KMS-11 (cell line): Measurements from ENCODE around the gene PDXDC1.
"Not testable (repeated sequence)": the region's sequence is repeated elsewhere in the genome, so short reads cannot be mapped to it uniquely, and the experiment has no call there.

ENCODE experiments used
- H2AFZ ChIP-seq: fragments of 200-600 bp; sonication (generic); 2 replicates; pipeline ENCODE4 v1.6.1; 2016; ENCODE audit warnings: antibody characterized with exemption, mixed run types, low read depth
- H3K27ac ChIP-seq: fragments of 200-600 bp; sonication (generic); 2 replicates; pipeline ENCODE4 v1.6.1; 2016; ENCODE audit warnings: mild to moderate bottlenecking, mixed run types
- H3K27me3 ChIP-seq: fragments of 200-600 bp; sonication (generic); 2 replicates; pipeline ENCODE4 v1.6.1; 2017; ENCODE audit warnings: mild to moderate bottlenecking, low read depth, mixed run types, moderate library complexity; ENCODE audit not compliant: insufficient read depth
- H3K36me3 ChIP-seq: fragments of 200-600 bp; sonication (generic); 2 replicates; pipeline ENCODE4 v1.6.1; 2017; ENCODE audit warnings: mild to moderate bottlenecking, mixed run types; ENCODE audit not compliant: insufficient read depth
- H3K4me1 ChIP-seq: fragments of 200-600 bp; sonication (generic); 2 replicates; pipeline ENCODE4 v1.6.1; 2016; ENCODE audit warnings: mild to moderate bottlenecking, low read depth, mixed run types; ENCODE audit not compliant: poor library complexity, severe bottlenecking
- H3K4me2 ChIP-seq: fragments of 200-600 bp; sonication (generic); 2 replicates; pipeline ENCODE4 v1.7.0; 2016; ENCODE audit warnings: mild to moderate bottlenecking, mixed run types
- H3K4me3 ChIP-seq: fragments of 200-600 bp; sonication (generic); IDR thresholded peaks from 2 replicates; pipeline ENCODE4 v1.6.1; 2017; ENCODE audit warnings: low read depth, low read length, mixed read lengths; ENCODE audit not compliant: insufficient read depth
- H3K79me2 ChIP-seq: fragments of 200-600 bp; sonication (generic); 2 replicates; pipeline ENCODE4 v1.6.1; 2016; ENCODE audit warnings: low read depth, mixed run types; ENCODE audit not compliant: insufficient read depth
- H3K9ac ChIP-seq: fragments of 200-600 bp; sonication (generic); 2 replicates; pipeline ENCODE4 v1.6.1; 2016; ENCODE audit warnings: mild to moderate bottlenecking, mixed run types
- H4K20me1 ChIP-seq: fragments of 200-600 bp; sonication (generic); 2 replicates; pipeline ENCODE4 v1.6.1; 2016; ENCODE audit warnings: mild to moderate bottlenecking, mixed run types; ENCODE audit not compliant: insufficient read depth
- TF ChIP-seq, protein P1 (sequence below): fragments of 200-600 bp; sonication (generic); conservative IDR thresholded peaks from 2 replicates; pipeline ENCODE4 v1.6.1; 2017; ENCODE audit warnings: low read depth, mild to moderate bottlenecking, antibody characterized with exemption, low read length, moderate library complexity, mixed read lengths

The PDXDC1 gene

GRCh38 chr16:15016951-15017580 is 42.2 kb downstream of the PDXDC1 start:
- H4K20me1 ChIP-seq, H3K9ac ChIP-seq, H3K4me2 ChIP-seq, H2AFZ ChIP-seq, H3K79me2 ChIP-seq, H3K27ac ChIP-seq, H3K4me1 ChIP-seq, H3K27me3 ChIP-seq, H3K4me3 ChIP-seq: not testable (repeated sequence)
- H3K36me3 ChIP-seq: peaks cover 10% of the 10 kb centered on the region; the same call in 1 of the 2 replicates

- not testable (repeated sequence) for H3K4me1 ChIP-seq, H3K4me2 ChIP-seq, H3K27ac ChIP-seq, H3K4me3 ChIP-seq, H3K27me3 ChIP-seq, H3K9ac ChIP-seq, H2AFZ ChIP-seq, H4K20me1 ChIP-seq, H3K36me3 ChIP-seq, H3K79me2 ChIP-seq
Observed at GRCh38 chr16:15021429-15021828, 46.6 kb downstream of the PDXDC1 start.

DNA sequence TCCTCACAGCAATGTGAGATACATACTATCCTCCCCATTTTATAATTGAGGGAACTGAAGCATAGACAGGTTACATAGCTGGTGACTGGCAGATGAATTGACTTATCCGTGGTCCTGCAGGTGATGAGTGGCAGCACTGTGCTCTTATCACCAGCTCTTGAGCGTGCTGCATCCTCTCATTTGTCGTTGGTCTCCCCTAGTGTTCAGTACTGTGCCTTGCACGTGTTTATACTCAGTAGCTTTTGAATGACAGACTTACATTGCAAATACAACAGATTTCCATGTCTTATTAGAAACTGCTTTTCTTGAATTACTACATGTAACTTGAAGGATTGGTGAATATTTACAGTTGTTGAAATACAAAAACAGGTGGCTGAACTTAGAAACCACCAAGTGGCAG is 47.4 kb downstream of the PDXDC1 start:
- TF ChIP-seq, protein P1, sequence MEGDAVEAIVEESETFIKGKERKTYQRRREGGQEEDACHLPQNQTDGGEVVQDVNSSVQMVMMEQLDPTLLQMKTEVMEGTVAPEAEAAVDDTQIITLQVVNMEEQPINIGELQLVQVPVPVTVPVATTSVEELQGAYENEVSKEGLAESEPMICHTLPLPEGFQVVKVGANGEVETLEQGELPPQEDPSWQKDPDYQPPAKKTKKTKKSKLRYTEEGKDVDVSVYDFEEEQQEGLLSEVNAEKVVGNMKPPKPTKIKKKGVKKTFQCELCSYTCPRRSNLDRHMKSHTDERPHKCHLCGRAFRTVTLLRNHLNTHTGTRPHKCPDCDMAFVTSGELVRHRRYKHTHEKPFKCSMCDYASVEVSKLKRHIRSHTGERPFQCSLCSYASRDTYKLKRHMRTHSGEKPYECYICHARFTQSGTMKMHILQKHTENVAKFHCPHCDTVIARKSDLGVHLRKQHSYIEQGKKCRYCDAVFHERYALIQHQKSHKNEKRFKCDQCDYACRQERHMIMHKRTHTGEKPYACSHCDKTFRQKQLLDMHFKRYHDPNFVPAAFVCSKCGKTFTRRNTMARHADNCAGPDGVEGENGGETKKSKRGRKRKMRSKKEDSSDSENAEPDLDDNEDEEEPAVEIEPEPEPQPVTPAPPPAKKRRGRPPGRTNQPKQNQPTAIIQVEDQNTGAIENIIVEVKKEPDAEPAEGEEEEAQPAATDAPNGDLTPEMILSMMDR: peak; percentile 62
- H2AFZ ChIP-seq, H3K27me3 ChIP-seq, H3K36me3 ChIP-seq, H3K9ac ChIP-seq, H3K27ac ChIP-seq, H3K4me2 ChIP-seq, H3K4me1 ChIP-seq, H3K79me2 ChIP-seq, H3K4me3 ChIP-seq, H4K20me1 ChIP-seq: not testable (repeated sequence)

DNA sequence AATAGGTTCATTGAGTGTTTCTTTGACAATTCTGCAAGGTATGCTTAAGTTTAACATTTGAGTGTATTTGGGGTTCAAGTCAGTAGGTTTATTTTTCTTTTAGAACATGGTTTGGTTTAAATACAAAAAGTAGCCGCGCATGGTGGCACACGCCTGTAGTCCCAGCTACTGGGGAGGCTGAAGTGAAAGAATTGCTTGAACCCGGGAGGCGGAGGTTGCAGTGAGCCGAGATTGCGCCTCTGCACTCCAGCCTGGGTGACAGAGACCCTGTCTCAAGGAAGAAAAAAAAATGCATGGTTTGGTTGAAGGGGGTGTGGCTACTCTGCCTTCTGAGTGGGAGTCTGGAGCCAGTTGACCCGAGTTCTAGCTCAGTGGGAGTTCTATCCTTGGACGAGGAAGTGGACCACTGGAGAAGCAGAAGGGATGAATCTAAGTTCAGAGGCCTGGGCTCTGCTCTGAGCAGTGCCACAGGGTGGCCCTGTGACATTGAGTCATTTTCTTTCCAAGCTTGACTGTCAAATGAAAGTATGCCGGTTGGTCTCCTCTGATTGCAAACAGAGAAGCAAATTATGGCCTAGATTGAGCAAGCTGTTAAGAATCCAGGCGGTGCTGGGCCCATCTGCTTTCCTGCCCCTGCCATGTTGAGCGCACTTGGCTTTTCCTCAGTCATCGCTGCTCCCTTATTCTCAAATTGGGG is 48.7 kb downstream of the PDXDC1 start:
- not testable (repeated sequence) for H3K9ac ChIP-seq, H3K27me3 ChIP-seq, H4K20me1 ChIP-seq, H3K4me3 ChIP-seq, H3K4me2 ChIP-seq, H3K36me3 ChIP-seq, H3K4me1 ChIP-seq, H3K27ac ChIP-seq, H2AFZ ChIP-seq, H3K79me2 ChIP-seq

- not testable (repeated sequence) for H3K9ac ChIP-seq, H3K36me3 ChIP-seq, H4K20me1 ChIP-seq, H3K4me1 ChIP-seq, H3K27me3 ChIP-seq, H3K4me2 ChIP-seq, H2AFZ ChIP-seq, H3K4me3 ChIP-seq, H3K27ac ChIP-seq, H3K79me2 ChIP-seq
Observed at GRCh38 chr16:15024858-15025199, 50.0 kb downstream of the PDXDC1 start.

DNA sequence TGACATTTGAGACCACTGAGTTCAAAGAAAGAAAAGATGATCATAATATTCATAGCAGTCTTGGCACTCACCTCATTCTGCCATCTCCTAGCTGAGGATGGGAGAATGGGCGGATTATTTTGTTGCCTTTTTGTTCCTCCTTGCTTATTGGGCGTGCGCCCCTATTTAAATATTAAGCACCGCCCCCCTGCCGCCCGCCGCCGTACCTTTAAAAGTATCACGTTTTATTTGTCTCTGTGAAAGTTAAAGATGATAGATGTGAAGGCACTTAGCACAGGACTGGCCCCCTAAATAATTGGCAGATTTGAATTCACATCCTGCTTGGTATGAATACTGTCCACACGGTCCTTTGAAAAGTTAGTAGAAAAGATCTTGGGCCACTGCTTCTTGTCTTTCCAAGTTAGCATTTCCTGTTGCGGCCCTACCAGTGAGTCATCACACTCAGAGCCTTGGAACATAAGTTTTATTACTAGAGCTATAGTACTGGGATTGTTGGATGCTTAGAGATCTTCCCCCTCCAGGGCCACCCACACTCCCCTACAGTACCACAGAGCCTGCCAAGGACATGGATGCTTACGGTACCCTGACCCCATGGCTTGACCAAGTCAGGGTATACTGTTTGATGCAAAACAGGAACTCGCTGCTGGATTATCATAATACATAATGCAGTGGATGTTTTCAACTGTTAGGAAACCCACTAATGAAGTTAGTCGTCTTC is 50.6 kb downstream of the PDXDC1 start:
- H3K36me3 ChIP-seq, H2AFZ ChIP-seq, H3K4me1 ChIP-seq, H3K4me3 ChIP-seq, H3K79me2 ChIP-seq, H3K27ac ChIP-seq, H3K9ac ChIP-seq, H3K27me3 ChIP-seq, H4K20me1 ChIP-seq, H3K4me2 ChIP-seq: not testable (repeated sequence)

GRCh38 chr16:15027051-15027450 is 52.2 kb downstream of the PDXDC1 start:
- H3K9ac ChIP-seq, H3K4me1 ChIP-seq, H3K36me3 ChIP-seq, H2AFZ ChIP-seq, H3K79me2 ChIP-seq, H4K20me1 ChIP-seq, H3K4me2 ChIP-seq, H3K27me3 ChIP-seq, H3K27ac ChIP-seq, H3K4me3 ChIP-seq: not testable (repeated sequence)

GRCh38 chr16:15027503-15028344 is 52.9 kb downstream of the PDXDC1 start:
- H3K4me2 ChIP-seq, H3K36me3 ChIP-seq: not testable (repeated sequence)

DNA sequence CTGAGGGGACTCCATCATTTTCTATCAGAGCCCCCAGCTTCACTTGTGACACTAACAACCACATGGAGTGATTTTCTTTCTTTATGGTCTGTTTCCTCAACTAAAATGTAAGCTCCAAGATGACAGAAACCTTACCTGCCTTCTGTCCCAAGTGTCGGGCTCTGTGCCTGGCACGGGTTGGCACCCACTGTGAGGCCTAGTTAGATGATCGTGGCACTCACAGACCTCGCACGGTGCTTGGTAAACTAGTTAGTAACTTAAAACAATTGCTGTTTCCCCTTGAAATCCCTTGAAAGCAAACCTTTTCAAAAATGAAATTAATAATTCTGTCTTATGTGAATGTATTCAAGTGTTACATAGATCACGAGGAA is 53.5 kb downstream of the PDXDC1 start:
- H3K4me3 ChIP-seq, H3K27me3 ChIP-seq, H3K79me2 ChIP-seq, H2AFZ ChIP-seq, H3K36me3 ChIP-seq, H4K20me1 ChIP-seq, H3K27ac ChIP-seq, H3K9ac ChIP-seq, H3K4me2 ChIP-seq: not testable (repeated sequence)
- peaks cover 22% of the 10 kb centered on the region for H3K4me1 ChIP-seq

More at GRCh38 chr16:15027503-15028344, 52.9 kb downstream of the PDXDC1 start:
- not testable (repeated sequence) for H3K27me3 ChIP-seq, H3K9ac ChIP-seq, H2AFZ ChIP-seq, H3K27ac ChIP-seq, H4K20me1 ChIP-seq, H3K79me2 ChIP-seq, H3K4me3 ChIP-seq
- peaks cover 16% of the 10 kb centered on the region for H3K4me1 ChIP-seq
